ENCODE measurements around the gene VAPA. TPM values are rescaled to one million over a fixed set of nuclear protein-coding genes. Genes with fewer than 3 reads are reported as not detected.

Gene VAPA
- total and polyA plus RNA-seq, 7 donors = 181 to 336 (median 263) TPM

DNA sequence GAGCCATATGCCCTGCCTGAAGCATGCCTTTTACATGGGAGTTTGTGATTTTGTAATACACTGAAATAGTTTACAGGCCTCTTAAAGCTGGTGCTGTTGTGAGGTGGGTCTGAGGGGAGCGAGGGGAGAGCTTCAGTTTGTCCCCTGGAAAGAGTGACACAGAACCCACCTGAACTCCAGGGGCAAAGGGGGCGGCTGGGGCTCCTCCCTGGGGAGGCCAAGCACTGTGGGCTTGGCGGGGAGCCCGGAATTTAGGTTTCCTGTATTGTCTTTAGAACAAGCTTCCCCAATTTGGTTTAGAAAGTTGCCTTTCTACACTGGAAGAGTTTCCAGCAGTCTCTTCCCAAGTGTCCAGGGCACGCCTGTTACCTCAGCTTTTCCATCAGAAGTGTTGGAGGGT is 75.7 kb downstream of the VAPA start:
- 51 to 68% methylated on average over 5 of the region's 5 CpGs for WGBS, 2 donors
- H3K27me3 ChIP-seq = no peaks in the 10 kb centered on the region
- no peak for DNase-seq
- intact Hi-C loops (cut with DNase I) = no loop called here
- H3K27ac ChIP-seq = no peak overlapping the region
- no peaks in the 10 kb centered on the region for H3K36me3 ChIP-seq
- TF ChIP-seq POLR2A (IDR thresholded peaks at IDR 0.05) (no peak), EP300 (IDR thresholded peaks at IDR 0.05) (no peak), POLR2AphosphoS5 (IDR thresholded peaks at IDR 0.05) (no peak)
- TF ChIP-seq, protein P1, sequence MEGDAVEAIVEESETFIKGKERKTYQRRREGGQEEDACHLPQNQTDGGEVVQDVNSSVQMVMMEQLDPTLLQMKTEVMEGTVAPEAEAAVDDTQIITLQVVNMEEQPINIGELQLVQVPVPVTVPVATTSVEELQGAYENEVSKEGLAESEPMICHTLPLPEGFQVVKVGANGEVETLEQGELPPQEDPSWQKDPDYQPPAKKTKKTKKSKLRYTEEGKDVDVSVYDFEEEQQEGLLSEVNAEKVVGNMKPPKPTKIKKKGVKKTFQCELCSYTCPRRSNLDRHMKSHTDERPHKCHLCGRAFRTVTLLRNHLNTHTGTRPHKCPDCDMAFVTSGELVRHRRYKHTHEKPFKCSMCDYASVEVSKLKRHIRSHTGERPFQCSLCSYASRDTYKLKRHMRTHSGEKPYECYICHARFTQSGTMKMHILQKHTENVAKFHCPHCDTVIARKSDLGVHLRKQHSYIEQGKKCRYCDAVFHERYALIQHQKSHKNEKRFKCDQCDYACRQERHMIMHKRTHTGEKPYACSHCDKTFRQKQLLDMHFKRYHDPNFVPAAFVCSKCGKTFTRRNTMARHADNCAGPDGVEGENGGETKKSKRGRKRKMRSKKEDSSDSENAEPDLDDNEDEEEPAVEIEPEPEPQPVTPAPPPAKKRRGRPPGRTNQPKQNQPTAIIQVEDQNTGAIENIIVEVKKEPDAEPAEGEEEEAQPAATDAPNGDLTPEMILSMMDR (IDR thresholded peaks at IDR 0.05) = no peak
- no peak overlapping the region for H3K4me3 ChIP-seq
- H3K4me1 ChIP-seq = peaks cover 0 to 22% (median 16%) of the 10 kb centered on the region in 4 donors
- no peaks in the 10 kb centered on the region for H3K9me3 ChIP-seq

DNA sequence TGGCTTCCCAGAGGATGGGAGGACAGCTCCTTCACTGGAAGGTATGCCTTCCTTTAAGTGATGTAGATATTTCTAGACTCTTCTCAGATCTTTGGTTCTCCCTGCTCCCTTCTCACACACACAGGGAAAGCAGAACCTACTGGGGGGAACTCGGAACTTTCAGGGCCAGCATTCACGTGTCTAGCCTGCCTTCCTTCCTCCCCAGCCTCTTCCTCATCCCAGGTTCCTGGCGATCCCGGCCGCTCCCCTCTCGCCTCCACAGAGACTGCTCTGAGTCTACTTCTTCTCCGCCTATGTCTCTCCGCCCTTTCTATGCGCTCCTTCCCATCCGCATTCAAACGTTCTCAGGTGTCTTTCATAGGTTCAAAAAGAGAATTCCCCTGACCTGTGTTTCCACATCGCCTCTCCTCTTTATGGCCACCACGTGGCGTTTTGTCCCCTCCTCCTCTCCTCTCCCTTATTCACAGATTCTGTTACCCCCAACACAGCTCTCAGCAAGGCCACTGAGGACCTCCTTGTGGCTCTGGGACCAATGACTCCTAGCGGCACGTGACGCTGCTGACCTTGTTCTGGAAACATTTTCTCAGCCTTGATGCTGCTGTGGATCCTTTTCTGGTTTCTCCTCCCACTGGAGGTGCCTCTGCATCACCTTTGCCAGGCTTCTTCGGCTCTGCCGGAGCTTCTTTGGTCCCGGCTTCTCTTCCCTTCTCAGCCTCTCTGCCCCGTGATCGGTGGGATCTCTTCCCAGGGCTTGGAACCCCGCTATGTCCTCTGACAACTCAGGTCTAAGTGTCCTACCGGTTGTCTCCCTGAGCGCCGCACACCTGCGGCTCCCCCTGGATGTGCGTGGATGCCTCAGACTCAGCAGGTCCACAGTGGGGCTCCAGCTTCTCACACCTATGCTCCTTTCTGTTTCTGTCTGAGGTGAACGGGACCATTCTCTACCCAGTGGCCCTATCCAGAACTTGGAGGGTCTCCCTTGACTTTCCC is 77.5 kb downstream of the VAPA start:
- Histone ChIP-seq H3K27me3 (no peaks in the 10 kb centered on the region), H3K9me3 (no peaks in the 10 kb centered on the region), H3K27ac (no peak overlapping the region), H3K4me3 (no peak overlapping the region), H3K36me3 (no peaks in the 10 kb centered on the region), H3K4me1 (peaks cover 0 to 25% (median 19%) of the 10 kb centered on the region in 4 donors)
- TF ChIP-seq, protein P1 (IDR thresholded peaks at IDR 0.05) = no peak
- no peak for TF ChIP-seq POLR2AphosphoS5 (IDR thresholded peaks at IDR 0.05)
- no peak for TF ChIP-seq EP300 (IDR thresholded peaks at IDR 0.05)
- TF ChIP-seq POLR2A (IDR thresholded peaks at IDR 0.05) = no peak
- WGBS, 2 donors = 87 to 89% methylated on average over 29 of the region's 29 CpGs
- DNase-seq = no peak
- intact Hi-C loops (cut with DNase I) = no loop called here

- Histone ChIP-seq H3K27ac (peak overlapping the region in 3 of 4 donors; percentile 10 to 56 (median 11)), H3K36me3 (no peaks in the 10 kb centered on the region), H3K4me1 (peaks cover 0 to 25% (median 19%) of the 10 kb centered on the region in 4 donors), H3K9me3 (no peaks in the 10 kb centered on the region), H3K4me3 (no peak overlapping the region), H3K27me3 (no peaks in the 10 kb centered on the region)
- DNase-seq = no peak
- intact Hi-C loops (cut with DNase I) = no loop called here
- TF ChIP-seq POLR2A (IDR thresholded peaks at IDR 0.05) (no peak), EP300 (IDR thresholded peaks at IDR 0.05) (no peak), POLR2AphosphoS5 (IDR thresholded peaks at IDR 0.05) (peak in 3 of 4 donors; percentile 6 to 68 (median 66))
- TF ChIP-seq, protein P1 (IDR thresholded peaks at IDR 0.05) = no peak
- 61% methylated on average over 9 of the region's 9 CpGs for WGBS, 2 donors
Observed at GRCh38 chr18:9992300-9992972, 78.6 kb downstream of the VAPA start.

- 89% methylated on average over 11 of the region's 11 CpGs for WGBS, 2 donors
- Histone ChIP-seq H3K27me3 (no peaks in the 10 kb centered on the region), H3K4me1 (peaks cover 0 to 25% (median 19%) of the 10 kb centered on the region in 4 donors), H3K4me3 (no peak overlapping the region), H3K9me3 (no peaks in the 10 kb centered on the region), H3K36me3 (no peaks in the 10 kb centered on the region), H3K27ac (peak overlapping the region in 3 of 4 donors; percentile 10 to 56 (median 11))
- DNase-seq = no peak
- intact Hi-C loops (cut with DNase I) = no loop called here
- TF ChIP-seq POLR2AphosphoS5 (IDR thresholded peaks at IDR 0.05) (no peak), EP300 (IDR thresholded peaks at IDR 0.05) (no peak), POLR2A (IDR thresholded peaks at IDR 0.05) (no peak)
- TF ChIP-seq, protein P1 (IDR thresholded peaks at IDR 0.05) = no peak
Observed at GRCh38 chr18:9992973-9993520, 79.2 kb downstream of the VAPA start.

All from sigmoid colon (tissue), 7 donors.